ENCODE measurements around the gene CCDC77.

DNA sequence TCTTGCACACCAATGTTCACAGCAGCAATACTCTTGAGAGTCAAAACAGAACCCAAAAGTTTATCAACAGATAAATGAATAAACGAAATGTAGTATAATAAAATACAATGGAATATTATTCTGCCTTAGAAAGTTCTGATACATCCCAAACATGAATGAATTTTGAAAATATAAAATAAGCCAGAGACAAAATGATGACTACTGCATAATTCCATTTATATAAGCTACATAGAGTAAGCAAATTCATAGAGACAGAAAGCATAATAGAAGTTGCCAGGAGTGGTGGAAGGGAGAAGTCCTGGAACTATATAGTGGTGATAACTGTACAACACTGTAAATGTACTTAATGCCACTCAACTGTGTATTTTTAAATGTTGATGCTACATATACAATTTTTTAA lies 33.5 kb upstream of the CCDC77 start:
- TF ChIP-seq, protein P1, sequence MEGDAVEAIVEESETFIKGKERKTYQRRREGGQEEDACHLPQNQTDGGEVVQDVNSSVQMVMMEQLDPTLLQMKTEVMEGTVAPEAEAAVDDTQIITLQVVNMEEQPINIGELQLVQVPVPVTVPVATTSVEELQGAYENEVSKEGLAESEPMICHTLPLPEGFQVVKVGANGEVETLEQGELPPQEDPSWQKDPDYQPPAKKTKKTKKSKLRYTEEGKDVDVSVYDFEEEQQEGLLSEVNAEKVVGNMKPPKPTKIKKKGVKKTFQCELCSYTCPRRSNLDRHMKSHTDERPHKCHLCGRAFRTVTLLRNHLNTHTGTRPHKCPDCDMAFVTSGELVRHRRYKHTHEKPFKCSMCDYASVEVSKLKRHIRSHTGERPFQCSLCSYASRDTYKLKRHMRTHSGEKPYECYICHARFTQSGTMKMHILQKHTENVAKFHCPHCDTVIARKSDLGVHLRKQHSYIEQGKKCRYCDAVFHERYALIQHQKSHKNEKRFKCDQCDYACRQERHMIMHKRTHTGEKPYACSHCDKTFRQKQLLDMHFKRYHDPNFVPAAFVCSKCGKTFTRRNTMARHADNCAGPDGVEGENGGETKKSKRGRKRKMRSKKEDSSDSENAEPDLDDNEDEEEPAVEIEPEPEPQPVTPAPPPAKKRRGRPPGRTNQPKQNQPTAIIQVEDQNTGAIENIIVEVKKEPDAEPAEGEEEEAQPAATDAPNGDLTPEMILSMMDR (IDR thresholded peaks at IDR 0.05; ENCODE audit: low read length), result no peak
- no peak for TF ChIP-seq EZH2 (IDR thresholded peaks at IDR 0.05; ENCODE audit: borderline replicate concordance, low read length)

All from OCI-LY1 (cell line).